Endothelial cell of umbilical vein (primary cell): Measurements from ENCODE around the gene SOX13.

Experiments
- CTCF ChIP-seq, 2 donors: IDR thresholded peaks; 1 replicate in 1 of 2; 2 replicates in 1 of 2; pipeline ENCODE4 v1.5.1; 2011; ENCODE audit warnings: low read length in 2 of 2, mild to moderate bottlenecking in 2 of 2, moderate library complexity in 2 of 2, control low read depth in 1 of 2, inconsistent platforms in 1 of 2, low read depth in 1 of 2; ENCODE audit not compliant: insufficient read depth in 1 of 2; ENCODE audit errors: extremely low read depth in 1 of 2
- GATA2 ChIP-seq: IDR thresholded peaks from 2 replicates; pipeline ENCODE4 v1.7.0; 2011; ENCODE audit warnings: low read depth, mild to moderate bottlenecking, moderate library complexity, mixed read lengths, low read length; ENCODE audit not compliant: insufficient read length, insufficient read depth
- POLR2A ChIP-seq: IDR thresholded peaks from 2 replicates; pipeline ENCODE4 v1.6.1; 2012; ENCODE audit warnings: low read depth, mild to moderate bottlenecking, control low read depth, low read length
- POLR2AphosphoS5 ChIP-seq: IDR thresholded peaks from 2 replicates; pipeline ENCODE4 v1.6.1; 2012; ENCODE audit warnings: low read depth, mild to moderate bottlenecking, control low read depth, low read length, moderate library complexity; ENCODE audit not compliant: insufficient read depth

- TF ChIP-seq POLR2A (no peak), POLR2AphosphoS5 (no peak), CTCF (IDR thresholded peaks at IDR 0.05; ENCODE audit: extremely low read depth in 1 of 2, insufficient read depth in 1 of 2, low read depth in 1 of 2, low read length in 2 of 2) (no peak), GATA2 (no peak)
Observed at GRCh38 chr1:204093421-204093717, 20.5 kb downstream of the SOX13 start.
